K562 (cell line): ENCODE data around the gene SLC29A4. TPM values are rescaled to one million over a fixed set of nuclear protein-coding genes. Genes with fewer than 3 reads are reported as not detected.
A peak's percentile ranks its signal among the peaks of the same experiment; 100 is the strongest.

Experiments
- ATAC-seq: fragments of 200-7000 bp; cut with Tn5 transposase; 3 replicates; pipeline ENCODE4 v1.9.1; 2020; ENCODE audit warnings: moderate library complexity
- BruUV-seq: library from RNA; stranded (reverse); fragments of 400-500 nt; replicated peaks from 2 replicates; lab custom pipeline; 2021; lab: Mats Ljungman, UMichigan
- CTCF ChIA-PET: fragments of 300-600 bp; formaldehyde crosslinking; extraction: SDS; loops from one replicate; lab custom pipeline; 2021; ENCODE audit warnings: low intra/inter-chr PET ratio; lab: Yijun Ruan, JAX
- POLR2A ChIA-PET: fragments of 300-600, 350-650 bp; sonication (Branson Sonifier 250); formaldehyde crosslinking; extraction: SDS; loops from one replicate; lab custom pipeline; 2021; ENCODE audit warnings: antibody characterized with exemption, inconsistent platforms; lab: Yijun Ruan, JAX
- DNase-seq, 4 experiments: peaks; one replicate each; pipeline versions ENCODE4 v3.0.0 to v3.0.0-alpha.2; 2011 to 2018; ENCODE audit warnings: low spot score in 3 of 4, mixed read lengths in 3 of 4; ENCODE audit errors: extremely low read depth in 1 of 4
- FAIRE-seq: peaks from 2 replicates; lab custom pipeline; 2011; peaks lifted over from hg19 to GRCh38; lab: Jason Lieb, UNC
- H2AFZ ChIP-seq: 2 replicates; pipeline ENCODE4 v1.6.0; 2011; ENCODE audit warnings: low read depth, low read length, control low read depth, inconsistent platforms
- H3K27ac ChIP-seq: fragments of 200-600 bp; 3 replicates; pipeline ENCODE4 v1.8.0; 2011; ENCODE audit warnings: low read depth, mild to moderate bottlenecking, control low read depth, inconsistent platforms, low read length, moderate library complexity, mixed read lengths; ENCODE audit errors: extremely low read depth
- H3K27me3 ChIP-seq, 2 experiments: fragments of 300-600 bp in 1 of 2; 2 replicates in 1 of 2; 3 replicates in 1 of 2; pipeline versions ENCODE4 v1.6.0 to v1.8.0; 2011; ENCODE audit warnings: inconsistent platforms in 2 of 2, low read length in 2 of 2, mild to moderate bottlenecking in 1 of 2, mixed read lengths in 1 of 2, moderate library complexity in 1 of 2; ENCODE audit not compliant: control insufficient read depth in 2 of 2, insufficient read depth in 2 of 2
- H3K36me3 ChIP-seq: fragments of 300-600 bp; 3 replicates; pipeline ENCODE4 v1.8.0; 2011; ENCODE audit warnings: mild to moderate bottlenecking, low read length, inconsistent platforms; ENCODE audit not compliant: control insufficient read depth, insufficient read depth
- H3K4me1 ChIP-seq, 2 experiments: fragments of 200-600 bp in 1 of 2; replicated peaks in 1 of 2; 2 replicates in 1 of 2; 3 replicates in 1 of 2; pipeline versions ENCODE4 v1.5.1 to v1.8.0; 2011; ENCODE audit warnings: inconsistent platforms in 2 of 2, low read length in 2 of 2, mild to moderate bottlenecking in 1 of 2, mixed read lengths in 1 of 2, moderate library complexity in 1 of 2; ENCODE audit not compliant: control insufficient read depth in 2 of 2, insufficient read depth in 2 of 2
- H3K4me2 ChIP-seq: 2 replicates; pipeline ENCODE4 v1.6.1; 2011; ENCODE audit warnings: low read length, control low read depth, inconsistent platforms, mixed read lengths; ENCODE audit not compliant: insufficient read depth
- H3K4me3 ChIP-seq: fragments of 200-600 bp; sonication (generic), shearing (Covaris generic); 2 replicates; pipeline ENCODE4 v1.5.1; 2016; ENCODE audit warnings: control low read depth, inconsistent platforms
- H3K79me2 ChIP-seq: fragments of 200-600 bp; 3 replicates; pipeline ENCODE4 v1.8.0; 2011; ENCODE audit warnings: low read length, inconsistent platforms; ENCODE audit not compliant: control insufficient read depth, insufficient read depth
- H3K9ac ChIP-seq, 2 experiments: 2 replicates each; pipeline versions ENCODE4 v1.6.0 to v1.6.1; 2011; ENCODE audit warnings: low read depth in 2 of 2, low read length in 2 of 2, control low read depth in 1 of 2, inconsistent platforms in 1 of 2, mild to moderate bottlenecking in 1 of 2, mixed read lengths in 1 of 2; ENCODE audit not compliant: insufficient read depth in 1 of 2
- H3K9me1 ChIP-seq: one replicate; pipeline ENCODE4 v1.6.0; 2011; ENCODE audit warnings: inconsistent platforms, mild to moderate bottlenecking, low read length, moderate library complexity; ENCODE audit not compliant: control insufficient read depth, insufficient read depth
- H3K9me3 ChIP-seq: replicated peaks from 2 replicates; pipeline ENCODE4 v1.5.1; 2011; ENCODE audit warnings: low read depth, low read length, inconsistent platforms; ENCODE audit not compliant: control insufficient read depth, insufficient read depth
- H4K20me1 ChIP-seq: replicated peaks from 2 replicates; pipeline ENCODE4 v1.6.1; 2011; ENCODE audit warnings: low read length, inconsistent platforms, mixed read lengths; ENCODE audit not compliant: control insufficient read depth, insufficient read depth
- C11orf30 ChIP-seq: fragments of 450-650 bp; IDR thresholded peaks from 2 replicates; pipeline ENCODE4 v1.6.1; 2016; ENCODE audit warnings: low read depth, mild to moderate bottlenecking
- MAFF ChIP-seq: IDR thresholded peaks from 2 replicates; pipeline ENCODE4 v1.6.1; 2012; ENCODE audit warnings: low read length, improper control_type of control experiment
- MAFG ChIP-seq: fragments of 450-650 bp; conservative IDR thresholded peaks from 2 replicates; pipeline ENCODE4 v1.6.1; 2016; ENCODE audit warnings: missing genetic modification characterization, missing compliant biosample characterization
- MAFK ChIP-seq: IDR thresholded peaks from 2 replicates; pipeline ENCODE4 v1.6.1; 2011; ENCODE audit warnings: low read length, improper control_type of control experiment
- PTTG1 ChIP-seq: fragments of 450-650 bp; IDR thresholded peaks from 2 replicates; pipeline ENCODE4 v1.6.1; 2016; ENCODE audit warnings: low read depth, mild to moderate bottlenecking, missing genetic modification characterization, missing compliant biosample characterization
- SIN3B ChIP-seq: fragments of 450-650 bp; IDR thresholded peaks from 2 replicates; pipeline ENCODE4 v1.6.1; 2017; ENCODE audit warnings: low read depth, mild to moderate bottlenecking, moderate library complexity
- SNIP1 ChIP-seq: fragments of 450-650 bp; IDR thresholded peaks from 2 replicates; pipeline ENCODE4 v1.7.1; 2017; ENCODE audit warnings: low read depth, mild to moderate bottlenecking
- ZNF316 ChIP-seq: fragments of 450-650 bp; IDR thresholded peaks from 2 replicates; pipeline ENCODE4 v1.6.1; 2016
- WGBS: fragments of 100-300 bp; shearing (Covaris generic); methylation state at CpG from one replicate; pipeline ENCODE4 v1.1.6; 2016; ENCODE audit warnings: low coverage, mixed read lengths; ENCODE audit not compliant: insufficient coverage; ENCODE audit errors: missing lambda C conversion rate; 5-methylcytosine and 5-hydroxymethylcytosine counted together
- in situ Hi-C: fragments of 300-500 bp; cut with MboI; formaldehyde crosslinking; loops from 4 replicates; pipeline ENCODE4 v1.15.0; 2018; ENCODE audit warnings: inconsistent platforms, mixed read lengths
- intact Hi-C: fragments of 100-400 bp; cut with micrococcal nuclease; formaldehyde crosslinking; loops from 2 replicates; pipeline ENCODE4 v1.14.2; 2022
- polyA plus RNA-seq, 8 experiments: library from polyadenylated mRNA; depleted of rRNA in 4 of 8; stranded (reverse) in 5 of 8; unstranded in 3 of 8; fragments of >200 nt; fragmentation: Nextera tagmentation in 2 of 8; fragmentation: Illumina TruSeq in 1 of 8; extraction: Ambion mirVana in 2 of 8; extraction: Trizol in 1 of 8; gene quantifications; 2 replicates each; pipeline versions ENCODE4 v1.2.1 to v1.2.3, GENCODE V29; 2011 to 2014; ENCODE audit warnings: inconsistent platforms in 1 of 8, missing spikeins in 1 of 8
- total RNA-seq, 7 experiments: library from RNA; depleted of rRNA in 6 of 7; stranded (reverse); fragments of >200 nt in 6 of 7; fragmentation: Illumina TruSeq in 2 of 7; extraction: Trizol in 2 of 7; gene quantifications; 2 replicates each; pipeline versions ENCODE4 v1.2.1 to v1.2.3, GENCODE V29; 2011 to 2021; ENCODE audit warnings: low replicate concordance in 1 of 7

SLC29A4 gene
- total and polyA plus RNA-seq, 9 of the 15 experiments (the other 6 are each of a cell fraction or from before 2014, with no cell fraction given), result 0.01 to 1.2 (median 0.37) TPM

DNA sequence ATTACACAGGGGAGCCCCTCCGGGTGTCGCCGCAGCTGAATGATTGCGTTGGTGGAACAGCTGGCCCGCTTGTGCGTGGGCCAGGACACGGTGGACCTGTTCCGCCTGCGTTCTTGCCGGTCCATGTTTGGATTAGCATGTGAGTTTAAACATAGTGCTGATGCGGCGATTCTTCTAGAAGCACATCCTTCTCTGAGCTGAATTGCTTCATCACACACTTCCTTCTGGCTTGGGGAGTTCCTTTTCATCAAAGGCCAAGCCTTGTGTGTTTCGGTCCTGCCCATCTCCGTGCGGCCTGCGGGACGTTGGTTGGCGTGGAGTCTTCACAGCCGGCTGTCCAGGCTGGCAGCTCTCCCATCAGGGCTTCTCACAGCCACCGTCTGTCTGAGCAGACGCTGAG, 45.5 kb upstream of the SLC29A4 start:
- peak overlapping the region in 1 of 2 experiments; percentile 61; a peak in 1 of 4 replicates for H3K9ac ChIP-seq
- ATAC-seq (no peak), DNase-seq (no peak), FAIRE-seq (no peak)
- H3K4me1 ChIP-seq, result peaks cover 6 to 14% of the 10 kb centered on the region in 2 experiments; a peak in 3 of 5 replicates
- H3K9me3 ChIP-seq, result no peaks in the 10 kb centered on the region
- no peak overlapping the region for H3K4me3 ChIP-seq
- H2AFZ ChIP-seq, result no peak overlapping the region
- ChIA-PET POLR2A (interaction anchor here (0.5 to 0.7 kb wide), 2 partner anchors 10 to 218 kb away, joined by 4 read pairs; no protein-coding TSS in a partner anchor), CTCF (no interaction called here)
- H3K27ac ChIP-seq, result no peak overlapping the region
- peaks cover 0 to 5% of the 10 kb centered on the region in 2 experiments; a peak in 1 of 5 replicates for H3K27me3 ChIP-seq
- no peaks in the 10 kb centered on the region for H3K9me1 ChIP-seq
- in situ Hi-C loops (no loop called here), intact Hi-C loops (no loop called here)
- no peak overlapping the region for H3K4me2 ChIP-seq
- H3K36me3 ChIP-seq, result no peaks in the 10 kb centered on the region
- TF ChIP-seq SIN3B (no peak), PTTG1 (tag) (no peak), SNIP1 (no peak), MAFG (tag) (peak; percentile 73), C11orf30 (peak; percentile 86), MAFF (peak; percentile 47), MAFK (peak; percentile 80), ZNF316 (peak; percentile 91)
- 71% methylated on average over 20 of the region's 21 CpGs for WGBS
- no TSS peak for BruUV-seq
- no peaks in the 10 kb centered on the region; the same call in 1 of the 2 replicates for H4K20me1 ChIP-seq
- H3K79me2 ChIP-seq, result no peaks in the 10 kb centered on the region
